GM12878 (cell line): Measurements from ENCODE around the gene TRAF7.

Experiments
- EZH2 ChIP-seq: IDR thresholded peaks from 2 replicates; pipeline ENCODE4 v1.6.1; 2012; ENCODE audit warnings: low read depth, mild to moderate bottlenecking, control low read depth, inconsistent platforms, low read length, borderline replicate concordance; ENCODE audit not compliant: control insufficient read depth
- MXI1 ChIP-seq: fragments of 150-350 bp; IDR thresholded peaks from 2 replicates; pipeline ENCODE4 v1.6.1; 2011; ENCODE audit warnings: low read depth, mild to moderate bottlenecking, inconsistent platforms, low read length, improper control_type of control experiment
- POLR2AphosphoS5 ChIP-seq: IDR thresholded peaks from 2 replicates; pipeline ENCODE4 v1.6.1; 2011; ENCODE audit warnings: mild to moderate bottlenecking, low read length, inconsistent platforms
- TF ChIP-seq, protein P1 (sequence below), 3 experiments: IDR thresholded peaks in 2 of 3; conservative IDR thresholded peaks in 1 of 3; 2 replicates each; pipeline ENCODE4 v1.5.1; 2011; ENCODE audit warnings: low read depth in 3 of 3, low read length in 3 of 3, mild to moderate bottlenecking in 3 of 3, control low read depth in 2 of 3, moderate library complexity in 2 of 3, inconsistent platforms in 1 of 3, mixed read lengths in 1 of 3; ENCODE audit not compliant: control insufficient read depth in 2 of 3, insufficient read depth in 1 of 3; ENCODE audit errors: extremely low read depth in 1 of 3
- TF ChIP-seq, protein P2 (sequence below): fragments of 450-650 bp; IDR thresholded peaks from 2 replicates; pipeline ENCODE4 v1.6.1; 2017; ENCODE audit warnings: mild to moderate bottlenecking

GRCh38 chr16:2149630-2150417 lies 5.8 kb upstream of the TRAF7 start:
- TF ChIP-seq POLR2AphosphoS5: no peak
- TF ChIP-seq, protein P1, sequence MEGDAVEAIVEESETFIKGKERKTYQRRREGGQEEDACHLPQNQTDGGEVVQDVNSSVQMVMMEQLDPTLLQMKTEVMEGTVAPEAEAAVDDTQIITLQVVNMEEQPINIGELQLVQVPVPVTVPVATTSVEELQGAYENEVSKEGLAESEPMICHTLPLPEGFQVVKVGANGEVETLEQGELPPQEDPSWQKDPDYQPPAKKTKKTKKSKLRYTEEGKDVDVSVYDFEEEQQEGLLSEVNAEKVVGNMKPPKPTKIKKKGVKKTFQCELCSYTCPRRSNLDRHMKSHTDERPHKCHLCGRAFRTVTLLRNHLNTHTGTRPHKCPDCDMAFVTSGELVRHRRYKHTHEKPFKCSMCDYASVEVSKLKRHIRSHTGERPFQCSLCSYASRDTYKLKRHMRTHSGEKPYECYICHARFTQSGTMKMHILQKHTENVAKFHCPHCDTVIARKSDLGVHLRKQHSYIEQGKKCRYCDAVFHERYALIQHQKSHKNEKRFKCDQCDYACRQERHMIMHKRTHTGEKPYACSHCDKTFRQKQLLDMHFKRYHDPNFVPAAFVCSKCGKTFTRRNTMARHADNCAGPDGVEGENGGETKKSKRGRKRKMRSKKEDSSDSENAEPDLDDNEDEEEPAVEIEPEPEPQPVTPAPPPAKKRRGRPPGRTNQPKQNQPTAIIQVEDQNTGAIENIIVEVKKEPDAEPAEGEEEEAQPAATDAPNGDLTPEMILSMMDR (IDR thresholded peaks at IDR 0.05 in 2 of 3, conservative IDR thresholded peaks at IDR 0.05 in 1 of 3; ENCODE audit: control insufficient read depth in 2 of 3, extremely low read depth in 1 of 3, insufficient read depth in 1 of 3, low read depth in 3 of 3, low read length in 3 of 3): no peak
- TF ChIP-seq EZH2: no peak
- no peak for TF ChIP-seq MXI1
- TF ChIP-seq, protein P2, sequence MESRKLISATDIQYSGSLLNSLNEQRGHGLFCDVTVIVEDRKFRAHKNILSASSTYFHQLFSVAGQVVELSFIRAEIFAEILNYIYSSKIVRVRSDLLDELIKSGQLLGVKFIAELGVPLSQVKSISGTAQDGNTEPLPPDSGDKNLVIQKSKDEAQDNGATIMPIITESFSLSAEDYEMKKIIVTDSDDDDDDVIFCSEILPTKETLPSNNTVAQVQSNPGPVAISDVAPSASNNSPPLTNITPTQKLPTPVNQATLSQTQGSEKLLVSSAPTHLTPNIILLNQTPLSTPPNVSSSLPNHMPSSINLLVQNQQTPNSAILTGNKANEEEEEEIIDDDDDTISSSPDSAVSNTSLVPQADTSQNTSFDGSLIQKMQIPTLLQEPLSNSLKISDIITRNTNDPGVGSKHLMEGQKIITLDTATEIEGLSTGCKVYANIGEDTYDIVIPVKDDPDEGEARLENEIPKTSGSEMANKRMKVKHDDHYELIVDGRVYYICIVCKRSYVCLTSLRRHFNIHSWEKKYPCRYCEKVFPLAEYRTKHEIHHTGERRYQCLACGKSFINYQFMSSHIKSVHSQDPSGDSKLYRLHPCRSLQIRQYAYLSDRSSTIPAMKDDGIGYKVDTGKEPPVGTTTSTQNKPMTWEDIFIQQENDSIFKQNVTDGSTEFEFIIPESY: no peak
